AG04450 (cell line): ENCODE results near the gene ZSCAN30. TPM values are rescaled to one million over a fixed set of nuclear protein-coding genes. Genes with fewer than 3 reads are reported as not detected.

ENCODE experiments used
- CTCF ChIA-PET: fragments of 300-600, 350-600 bp; formaldehyde crosslinking; extraction: SDS; loops from one replicate; lab custom pipeline; 2022; ENCODE audit warnings: antibody characterized with exemption, inconsistent platforms; lab: Charles Lee
- POLR2A ChIA-PET: fragments of 350-600 bp; formaldehyde crosslinking; extraction: SDS; loops from one replicate; lab custom pipeline; 2021; ENCODE audit warnings: antibody characterized with exemption, inconsistent platforms; lab: Yijun Ruan, JAX
- DNase-seq: peaks from one replicate; pipeline ENCODE4 v3.0.0-alpha.2; 2011; ENCODE audit warnings: low read depth, low spot score
- H3K27ac ChIP-seq: one replicate; pipeline ENCODE4 v1.5.1; 2012; ENCODE audit warnings: low read depth, low read length, control low read depth
- H3K27me3 ChIP-seq: one replicate; pipeline ENCODE4 v1.6.0; 2012; ENCODE audit warnings: low read length; ENCODE audit not compliant: control insufficient read depth, insufficient read depth
- H3K4me3 ChIP-seq: 2 replicates; pipeline ENCODE4 v1.5.1; 2011; ENCODE audit warnings: mild to moderate bottlenecking, low read depth, low read length, control low read depth
- H3K9me3 ChIP-seq: 2 replicates; pipeline ENCODE4 v1.5.1; 2012; ENCODE audit warnings: low read length; ENCODE audit not compliant: control insufficient read depth, insufficient read depth
- CTCF ChIP-seq: IDR thresholded peaks from 2 replicates; pipeline ENCODE4 v1.5.1; 2011; ENCODE audit warnings: low read depth, low read length, control low read depth, inconsistent platforms
- polyA plus RNA-seq: library from polyadenylated mRNA; depleted of rRNA; stranded (reverse); fragments of >200 nt; gene quantifications from 2 replicates; pipeline ENCODE4 v1.2.3, GENCODE V29; 2011; rRNA removed

The ZSCAN30 gene
- polyA plus RNA-seq, 1 experiment: 14.4 TPM

GRCh38 chr18:35205199-35205712 lies 84.8 kb downstream of the ZSCAN30 start:
- ChIA-PET CTCF (no interaction called here), POLR2A (no interaction called here)
- Histone ChIP-seq H3K4me3 (no peak overlapping the region), H3K9me3 (no peaks in the 10 kb centered on the region; the same call in 1 of the 2 replicates), H3K27ac (no peak overlapping the region), H3K27me3 (no peaks in the 10 kb centered on the region)
- no peak for DNase-seq
- TF ChIP-seq CTCF: no peak

- Histone ChIP-seq H3K27me3 (no peaks in the 10 kb centered on the region), H3K9me3 (no peaks in the 10 kb centered on the region; the same call in 1 of the 2 replicates), H3K27ac (no peak overlapping the region), H3K4me3 (no peak overlapping the region)
- TF ChIP-seq CTCF: no peak
- ChIA-PET CTCF (interaction anchor here (0.7 kb wide), 2 partner anchors 184 to 1225 kb away, joined by 3 read pairs; no protein-coding TSS in a partner anchor), POLR2A (interaction anchor here (0.7 kb wide), 1 partner anchor 38 kb away, joined by 3 read pairs; the partner anchor contains the start of gene ZNF397)
- DNase-seq: no peak
These were observed 87.0 kb downstream of the ZSCAN30 start for GRCh38 chr18:35203067-35203466.

- DNase-seq: no peak
- H3K9me3 ChIP-seq: no peaks in the 10 kb centered on the region; the same call in 1 of the 2 replicates
- H3K27me3 ChIP-seq: no peaks in the 10 kb centered on the region
- no peak overlapping the region for H3K4me3 ChIP-seq
- ChIA-PET CTCF (no interaction called here), POLR2A (no interaction called here)
- no peak overlapping the region for H3K27ac ChIP-seq
- TF ChIP-seq CTCF: no peak
These were observed 88.6 kb downstream of the ZSCAN30 start for GRCh38 chr18:35201256-35201931.

Other genes starting within 250 kb of the ZSCAN30 start
- gene MAPRE2, start 248.8 kb downstream of the ZSCAN30 start, polyA plus RNA-seq: 41.1 and 48.8 TPM in 2 replicates
- 9.7 and 11.0 TPM in 2 replicates for gene ZNF397, start 49.2 kb downstream of the ZSCAN30 start, polyA plus RNA-seq
- 18.4 and 25.7 TPM in 2 replicates for gene ZNF24, start 54.2 kb upstream of the ZSCAN30 start, polyA plus RNA-seq
- 0.78 and 1.1 TPM in 2 replicates for gene ZNF396, start 87.1 kb upstream of the ZSCAN30 start, polyA plus RNA-seq
- gene INO80C, start 207.7 kb upstream of the ZSCAN30 start, polyA plus RNA-seq: 12.6 and 13.2 TPM in 2 replicates